ENCODE measurements around the gene PLPP2.

The PLPP2 gene

GRCh38 chr19:315811-316210 lies 24.6 kb upstream of the PLPP2 start:
- ChIA-PET POLR2A (no interaction called here), CTCF (no interaction called here)
- no peaks in the 10 kb centered on the region for H3K4me1 ChIP-seq (ENCODE audit: control insufficient read depth, insufficient read depth, low read length)
- no peak overlapping the region for H3K4me3 ChIP-seq (ENCODE audit: low read depth, low read length)
- no peaks in the 10 kb centered on the region for H3K9me3 ChIP-seq (ENCODE audit: control insufficient read depth, insufficient read depth, low read depth, low read length)
- TF ChIP-seq ZNF280C (tag by site-specific recombination; IDR thresholded peaks at IDR 0.05) (no peak), ZNF114 (tag by site-specific recombination; IDR thresholded peaks at IDR 0.05) (no peak), ZNF549 (tag by site-specific recombination; IDR thresholded peaks at IDR 0.05) (no peak), GFI1B (tag by site-specific recombination; IDR thresholded peaks at IDR 0.05) (no peak), BCL6B (tag by site-specific recombination; IDR thresholded peaks at IDR 0.05) (no peak), ZNF639 (tag by site-specific recombination; IDR thresholded peaks at IDR 0.05) (no peak), FEZF1 (tag by site-specific recombination; IDR thresholded peaks at IDR 0.05) (no peak), KLF1 (tag by site-specific recombination; IDR thresholded peaks at IDR 0.05) (no peak), ZNF670 (tag by site-specific recombination; IDR thresholded peaks at IDR 0.05; ENCODE audit: low read depth) (no peak), ZSCAN18 (tag by site-specific recombination; IDR thresholded peaks at IDR 0.05) (no peak), ZBTB7A (tag by site-specific recombination; IDR thresholded peaks at IDR 0.05; ENCODE audit: low read depth) (no peak), YY2 (tag by site-specific recombination; IDR thresholded peaks at IDR 0.05) (no peak), ZNF223 (tag by site-specific recombination; IDR thresholded peaks at IDR 0.05) (no peak), ZNF555 (tag by site-specific recombination; conservative IDR thresholded peaks at IDR 0.05) (no peak), ZNF501 (tag by site-specific recombination; IDR thresholded peaks at IDR 0.05) (no peak), ZNF48 (tag by site-specific recombination; IDR thresholded peaks at IDR 0.05) (no peak), ZNF785 (tag by site-specific recombination; IDR thresholded peaks at IDR 0.05) (no peak), HOXD13 (CRISPR knock-in tag; IDR thresholded peaks at IDR 0.05; ENCODE audit: borderline replicate concordance) (no peak), OVOL3 (tag by site-specific recombination; IDR thresholded peaks at IDR 0.05) (no peak), ZNF2 (tag by site-specific recombination; IDR thresholded peaks at IDR 0.05) (no peak)
- H3K36me3 ChIP-seq (ENCODE audit: control insufficient read depth in 2 of 2, insufficient read depth in 1 of 2, low read length in 2 of 2) = peaks cover 21 to 73% of the 10 kb centered on the region in 2 experiments
- no peak overlapping the region for H3K27ac ChIP-seq (ENCODE audit: extremely low read depth, low read depth, low read length)
